Body of pancreas (tissue), 4 donors: ENCODE measurements around the gene MCF2.

Source experiments
- POLR2A ChIP-seq, 3 donors: fragments of 450-650 bp; IDR thresholded peaks; one replicate each; pipeline ENCODE4 v1.6.1; 2016; ENCODE audit warnings: antibody characterized with exemption in 3 of 3, mild to moderate bottlenecking in 2 of 3
- TF ChIP-seq, protein P1 (sequence below), 7 experiments: fragments of 450-650 bp in 4 of 7; fragments of 200-600 bp in 3 of 7; sonication (generic) in 3 of 7; IDR thresholded peaks; one replicate each; pipeline ENCODE4 v1.5.1; 2016 to 2019; ENCODE audit warnings: antibody characterized with exemption in 7 of 7

DNA sequence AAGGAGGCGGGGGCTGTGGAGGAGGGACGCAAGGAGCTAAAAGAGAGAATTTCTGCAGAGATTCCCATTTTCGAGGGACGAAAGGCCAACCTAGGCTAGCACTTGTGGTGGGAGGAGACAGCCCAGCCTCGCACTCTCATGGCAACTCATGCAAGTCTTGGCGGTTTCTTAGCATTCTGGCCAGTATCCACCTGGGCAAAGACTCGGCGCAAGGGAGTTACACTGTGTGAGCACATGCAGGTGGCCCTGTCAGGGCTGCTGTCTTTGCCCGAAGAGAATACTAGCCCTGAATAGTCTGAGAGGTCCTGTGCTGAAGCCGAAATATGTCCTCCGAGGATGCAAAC, 15.5 kb downstream of the MCF2 start:
- no peak for TF ChIP-seq POLR2A (IDR thresholded peaks at IDR 0.05)
- TF ChIP-seq, protein P1, sequence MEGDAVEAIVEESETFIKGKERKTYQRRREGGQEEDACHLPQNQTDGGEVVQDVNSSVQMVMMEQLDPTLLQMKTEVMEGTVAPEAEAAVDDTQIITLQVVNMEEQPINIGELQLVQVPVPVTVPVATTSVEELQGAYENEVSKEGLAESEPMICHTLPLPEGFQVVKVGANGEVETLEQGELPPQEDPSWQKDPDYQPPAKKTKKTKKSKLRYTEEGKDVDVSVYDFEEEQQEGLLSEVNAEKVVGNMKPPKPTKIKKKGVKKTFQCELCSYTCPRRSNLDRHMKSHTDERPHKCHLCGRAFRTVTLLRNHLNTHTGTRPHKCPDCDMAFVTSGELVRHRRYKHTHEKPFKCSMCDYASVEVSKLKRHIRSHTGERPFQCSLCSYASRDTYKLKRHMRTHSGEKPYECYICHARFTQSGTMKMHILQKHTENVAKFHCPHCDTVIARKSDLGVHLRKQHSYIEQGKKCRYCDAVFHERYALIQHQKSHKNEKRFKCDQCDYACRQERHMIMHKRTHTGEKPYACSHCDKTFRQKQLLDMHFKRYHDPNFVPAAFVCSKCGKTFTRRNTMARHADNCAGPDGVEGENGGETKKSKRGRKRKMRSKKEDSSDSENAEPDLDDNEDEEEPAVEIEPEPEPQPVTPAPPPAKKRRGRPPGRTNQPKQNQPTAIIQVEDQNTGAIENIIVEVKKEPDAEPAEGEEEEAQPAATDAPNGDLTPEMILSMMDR (IDR thresholded peaks at IDR 0.05): no peak
